Right forelimb (tissue), 1 donor: ENCODE measurements around the gene ATP7A.
"Not testable (repeated sequence)": the region's sequence is repeated elsewhere in the genome, so short reads cannot be mapped to it uniquely, and the experiment has no call there.

ENCODE experiments used
- DNase-seq: peaks from one replicate; pipeline ENCODE4 v3.0.0-alpha.2; 2018

The ATP7A gene

GRCh38 chrX:78042601-78043000 is 132.1 kb downstream of the ATP7A start:
- no peak for DNase-seq

- no peak for DNase-seq
Measured at GRCh38 chrX:78046362-78046761, 135.9 kb downstream of the ATP7A start.

DNA sequence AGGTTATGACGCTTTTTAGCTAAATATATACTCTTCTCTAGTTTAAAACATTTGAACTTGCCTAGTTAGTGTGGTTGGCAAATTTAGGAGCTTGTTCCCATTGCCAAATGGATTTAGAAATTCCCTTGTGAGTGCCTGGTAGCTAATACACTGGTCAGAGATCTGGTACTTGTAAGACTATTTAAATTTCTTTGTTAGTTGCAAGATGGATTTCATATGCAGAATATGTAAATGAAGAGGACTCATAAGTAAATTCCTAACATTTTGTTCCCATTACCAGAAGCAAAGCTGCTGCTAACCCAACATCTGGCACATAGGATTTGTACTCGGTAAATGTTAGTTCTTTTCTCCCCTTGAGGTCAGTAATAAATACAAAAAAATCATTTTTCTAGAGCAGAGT is 137.6 kb downstream of the ATP7A start:
- no peak for DNase-seq

DNA sequence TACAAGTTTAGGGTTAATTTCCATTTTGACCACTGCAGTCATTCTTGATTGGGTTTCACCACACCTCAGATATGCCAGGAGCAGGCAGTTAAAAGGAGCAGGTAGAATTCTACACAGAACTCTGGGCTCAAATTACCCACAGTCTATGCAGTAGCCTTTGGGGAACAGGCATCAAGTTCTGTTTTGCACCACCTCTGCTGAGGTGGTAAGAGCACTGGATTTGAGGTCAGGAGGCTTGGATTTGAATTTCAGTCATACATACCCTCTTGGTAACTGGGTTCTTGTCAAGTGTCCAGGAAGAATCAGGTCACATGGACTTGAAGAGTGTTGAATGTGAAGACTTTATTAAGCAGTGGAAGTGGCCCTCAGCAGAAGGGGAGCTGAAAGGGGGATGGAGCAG is 153.2 kb downstream of the ATP7A start:
- DNase-seq: no peak

- no peak for DNase-seq
Measured at GRCh38 chrX:78064152-78064551, 153.7 kb downstream of the ATP7A start.

DNA sequence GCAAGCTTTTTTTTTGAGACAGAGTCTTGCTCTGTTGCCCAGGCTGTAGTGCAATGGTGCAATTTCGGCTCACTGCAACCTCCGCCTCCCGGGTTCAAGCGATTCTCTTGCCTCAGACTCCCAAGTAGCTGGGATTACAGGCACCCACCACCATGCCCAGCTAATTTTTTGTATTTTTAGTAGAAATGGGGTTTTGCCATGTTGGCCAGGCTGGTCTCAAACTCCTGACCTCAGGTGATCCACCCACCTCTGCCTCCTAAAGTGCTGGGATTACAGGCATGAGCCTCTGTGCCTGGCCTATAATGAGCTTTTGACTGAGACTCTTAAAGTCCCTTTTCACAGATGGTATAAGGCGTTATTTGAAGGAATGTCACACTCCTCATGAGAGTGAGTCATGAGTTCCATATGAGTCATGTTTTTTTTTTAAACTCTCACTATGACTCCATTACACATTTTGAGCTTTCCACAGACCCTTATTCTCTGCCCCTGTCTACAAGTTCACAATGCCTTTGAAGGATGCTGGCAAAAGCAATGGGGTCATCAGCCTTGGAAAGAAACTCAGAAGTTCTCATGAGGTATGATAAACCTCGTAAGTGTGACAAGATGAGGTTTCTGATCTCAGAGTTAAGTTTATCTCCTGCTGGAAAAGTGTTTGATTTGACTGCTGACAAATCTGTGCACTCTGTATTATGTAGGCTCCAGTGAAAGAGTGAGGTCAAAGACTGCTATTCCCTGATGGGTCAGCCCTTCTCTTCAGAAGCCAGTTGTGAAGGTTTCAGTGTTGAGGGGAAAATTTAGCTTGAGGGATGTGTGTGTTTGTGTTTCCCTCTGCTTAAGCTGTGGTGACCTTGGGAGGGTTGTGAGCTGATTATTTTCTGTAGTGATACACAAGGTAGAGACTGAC is 154.5 kb downstream of the ATP7A start:
- not testable (repeated sequence) for DNase-seq

DNA sequence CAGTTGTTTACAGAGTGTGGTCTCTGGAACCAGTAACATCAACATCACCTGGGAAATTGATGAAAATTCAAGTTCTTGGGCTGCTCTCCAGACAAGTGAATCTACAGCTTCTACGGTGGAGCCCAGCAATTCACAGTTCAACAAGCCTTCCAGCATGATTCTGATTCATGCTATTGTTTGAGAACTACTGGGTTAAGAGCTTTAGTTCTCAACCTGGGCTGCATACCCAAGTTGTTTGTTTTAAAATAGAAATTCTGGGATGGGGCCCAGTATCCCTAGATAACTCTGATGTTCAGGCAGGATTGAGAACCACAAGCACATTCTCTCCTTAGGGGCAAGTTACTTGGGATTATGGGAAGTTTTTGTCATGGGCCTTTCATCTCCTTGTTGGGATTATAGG is 155.6 kb downstream of the ATP7A start:
- no peak for DNase-seq

DNA sequence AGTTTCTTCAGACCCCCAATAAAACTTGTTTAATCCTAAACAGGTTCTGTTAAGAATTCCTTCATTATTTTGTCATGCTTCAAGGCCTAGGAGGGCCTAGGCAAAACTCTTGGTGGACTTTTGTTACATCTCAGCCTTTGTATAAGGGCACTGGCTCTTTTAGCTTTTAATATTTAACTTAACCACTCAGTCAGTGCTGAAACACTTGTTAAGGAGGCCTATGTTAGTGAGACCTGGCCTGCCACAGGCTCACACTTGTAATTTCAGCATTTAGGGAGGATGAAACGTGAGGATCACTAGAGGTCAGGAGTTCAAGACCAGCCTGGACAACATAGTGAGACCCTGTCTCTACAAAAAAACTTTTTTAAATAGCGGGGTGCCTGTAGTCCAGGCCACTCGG is 160.8 kb downstream of the ATP7A start:
- DNase-seq: no peak

DNA sequence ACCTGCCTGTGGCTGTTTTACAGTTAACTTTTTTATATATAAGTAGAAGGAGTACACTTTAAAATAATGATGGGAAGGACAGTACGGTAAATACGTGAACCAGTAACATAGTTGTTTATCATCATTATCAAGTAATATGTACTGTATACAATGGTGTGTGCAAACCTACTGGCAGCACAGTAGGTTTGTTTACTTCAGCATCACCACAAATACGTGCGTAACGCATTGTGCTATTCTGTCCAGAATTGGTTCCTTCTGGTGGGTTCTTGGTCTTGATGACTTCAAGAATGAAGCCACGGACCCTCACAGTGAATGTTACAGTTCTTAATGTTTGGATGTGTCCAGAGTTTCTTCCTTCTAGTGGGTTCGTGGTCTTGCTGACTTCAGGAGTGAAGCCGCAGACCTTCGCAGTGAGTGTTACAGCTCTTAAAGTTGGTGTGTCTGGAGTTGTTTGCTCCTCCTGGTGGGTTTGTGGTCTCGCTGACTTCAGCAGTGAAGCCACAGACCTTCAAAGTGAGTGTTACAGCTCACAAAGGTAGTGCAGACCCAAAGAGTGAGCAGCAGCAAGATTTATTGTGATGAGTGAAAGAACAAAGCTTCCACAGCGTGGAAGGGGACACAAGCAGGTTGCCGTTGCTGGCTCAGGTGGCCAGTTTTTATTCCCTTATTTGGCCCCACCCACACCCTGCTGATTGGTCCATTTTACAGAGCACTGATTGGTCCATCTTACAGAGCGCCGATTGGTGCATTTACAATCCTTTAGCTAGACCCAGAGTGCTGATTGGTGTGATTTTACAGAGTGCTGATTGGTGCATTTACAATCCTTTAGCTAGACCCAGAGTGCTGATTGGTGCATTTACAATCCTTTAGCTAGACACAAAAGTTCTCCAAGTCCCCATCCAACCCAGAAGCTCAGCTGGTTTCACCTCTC is 162.9 kb downstream of the ATP7A start:
- DNase-seq: not testable (repeated sequence)

DNA sequence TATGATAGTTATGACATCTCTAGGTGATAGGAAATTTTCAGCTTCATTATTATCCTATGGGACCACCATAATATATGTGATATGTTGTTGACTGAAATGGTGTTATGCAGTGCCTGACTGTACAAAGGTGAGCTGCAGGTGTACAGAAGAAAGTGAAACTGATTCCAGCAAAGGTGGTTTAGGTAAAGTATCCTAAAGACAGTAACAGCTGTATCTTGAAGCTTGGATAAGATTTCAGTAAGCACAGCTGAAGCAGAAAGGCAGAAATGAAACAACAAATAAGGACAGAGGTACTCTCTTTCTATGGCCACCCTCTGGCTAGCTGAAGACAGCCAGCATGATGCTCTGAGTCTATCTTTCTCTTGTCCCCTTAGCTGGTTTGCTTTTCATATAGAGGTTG is 163.6 kb downstream of the ATP7A start:
- no peak for DNase-seq

GRCh38 chrX:78075787-78076389 is 165.4 kb downstream of the ATP7A start:
- DNase-seq: no peak

DNA sequence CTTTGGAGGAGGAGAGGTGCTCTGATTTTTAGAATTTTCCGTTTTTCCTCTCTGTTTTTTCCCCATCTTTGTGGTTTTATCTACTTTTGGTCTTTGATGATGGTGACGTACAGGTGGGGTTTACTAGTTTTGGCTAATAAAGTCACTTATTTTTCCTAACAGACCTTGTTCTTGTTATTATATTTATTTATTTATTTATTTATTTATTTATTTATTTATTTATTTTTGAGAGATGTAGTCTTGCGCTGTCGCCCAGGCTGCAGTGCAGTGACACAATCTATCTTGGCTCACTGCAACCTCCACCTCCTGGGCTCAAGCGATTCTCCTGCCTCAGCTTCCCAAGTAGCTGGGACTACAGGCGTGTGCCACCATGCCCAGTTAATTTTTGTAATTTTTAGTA is 170.9 kb downstream of the ATP7A start:
- DNase-seq: not testable (repeated sequence)

- DNase-seq: no peak
Measured at GRCh38 chrX:78092296-78092695, 181.8 kb downstream of the ATP7A start.

DNA sequence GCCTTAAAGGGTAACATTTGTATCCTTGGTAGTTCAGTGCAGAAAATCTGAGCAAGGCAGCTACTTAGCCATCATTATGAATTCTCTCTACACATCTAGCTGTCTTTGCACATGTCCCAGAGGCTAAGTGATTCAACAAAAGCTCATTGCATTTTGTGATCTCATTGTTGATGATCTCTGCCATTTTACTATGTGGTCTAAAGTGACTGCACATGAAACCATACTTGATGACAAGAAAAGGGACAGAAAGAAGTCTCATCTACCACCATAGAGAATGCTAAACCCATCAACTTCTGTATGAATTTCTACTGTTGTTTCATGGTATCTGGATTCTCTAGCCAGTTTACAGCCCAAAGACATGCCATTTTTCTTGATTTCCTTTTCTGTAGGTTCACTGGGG is 187.6 kb downstream of the ATP7A start:
- no peak for DNase-seq
